GM19467 (cell line): ENCODE measurements around the gene IGF2R.

Experiments
- ATAC-seq: cut with Tn5 transposase; IDR thresholded peaks from one replicate; pipeline ENCODE4 v1.9.1; 2021; ENCODE audit warnings: mild to moderate bottlenecking, moderate library complexity; ENCODE audit not compliant: unreplicated experiment

Gene IGF2R

DNA sequence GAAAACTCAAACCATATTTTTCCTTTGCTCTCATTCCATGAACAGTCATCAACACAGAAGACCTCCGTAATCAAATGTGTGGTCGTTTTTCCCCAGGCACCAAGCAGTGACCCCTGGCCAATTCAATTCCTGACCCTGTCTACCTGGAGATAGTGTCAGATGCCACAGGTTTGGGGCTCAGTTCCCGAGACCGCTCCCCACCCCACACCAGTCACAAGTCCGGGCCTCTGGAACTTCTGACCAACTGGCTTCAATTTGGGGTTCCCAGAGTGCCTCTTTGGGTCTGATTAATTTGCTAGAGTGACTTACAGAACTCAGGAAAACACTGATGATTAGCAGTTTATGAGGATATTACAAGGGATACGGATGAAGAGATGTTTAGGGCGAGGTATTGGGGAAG, 6.0 kb downstream of the IGF2R start:
- no peak for ATAC-seq

DNA sequence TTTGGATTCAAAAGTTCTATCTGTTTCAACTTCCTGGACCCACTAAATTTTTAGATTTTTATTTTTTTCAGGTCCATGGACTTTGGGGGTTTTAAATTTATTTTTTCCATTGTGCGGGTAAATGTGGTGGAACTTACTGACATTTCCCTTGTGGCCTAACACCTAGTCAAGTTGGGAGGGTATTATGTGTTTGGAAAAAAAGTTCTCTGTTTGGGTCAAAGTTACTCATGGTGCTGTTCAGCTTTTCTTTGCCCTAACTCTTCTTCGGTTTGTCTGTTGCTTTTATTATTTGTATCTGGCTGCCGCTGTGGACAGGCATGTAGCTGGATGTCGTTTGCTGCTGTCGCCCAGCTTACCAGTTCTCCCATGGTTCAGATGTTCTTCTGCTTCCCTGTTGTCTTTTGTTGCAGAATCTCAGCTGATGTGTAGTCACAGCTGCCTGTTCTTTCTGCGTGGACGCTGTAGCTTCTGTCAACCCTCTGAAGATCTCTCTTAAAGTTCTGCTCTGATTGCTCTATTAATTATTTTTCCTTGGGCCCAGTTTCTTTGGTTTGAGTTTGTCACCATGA, 7.9 kb downstream of the IGF2R start:
- no peak for ATAC-seq

DNA sequence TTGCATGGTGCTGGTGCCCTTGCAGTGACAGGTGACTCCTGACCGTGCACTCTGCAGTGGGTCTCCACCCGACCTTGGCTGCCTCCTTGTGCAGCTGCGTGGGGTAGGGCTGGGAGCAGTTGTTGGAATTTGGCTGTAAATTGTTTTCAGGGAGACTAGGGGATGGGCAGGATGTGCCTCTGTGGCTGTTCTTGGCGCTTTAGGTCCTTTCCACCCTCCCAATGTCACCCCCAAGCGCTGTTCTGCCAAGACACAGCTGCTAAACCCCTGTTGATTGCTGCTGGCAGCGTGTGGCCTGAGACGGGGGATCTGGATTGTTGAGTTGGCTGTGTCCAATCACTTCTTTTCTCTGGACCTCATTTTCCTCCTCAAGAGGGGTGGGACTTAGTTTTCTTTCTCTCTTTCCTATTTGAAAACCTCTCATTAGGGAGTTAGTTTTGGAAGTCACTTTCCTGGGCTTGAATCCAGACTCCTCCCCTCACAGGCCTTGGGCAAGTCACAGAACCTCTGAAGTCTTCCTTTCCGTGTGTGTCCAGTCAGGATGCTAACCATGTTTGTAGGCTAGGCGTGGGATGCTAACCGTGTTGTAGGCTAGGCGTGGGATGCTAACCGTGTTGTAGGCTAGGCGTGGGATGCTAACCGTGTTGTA, 8.5 kb downstream of the IGF2R start:
- no peak for ATAC-seq

DNA sequence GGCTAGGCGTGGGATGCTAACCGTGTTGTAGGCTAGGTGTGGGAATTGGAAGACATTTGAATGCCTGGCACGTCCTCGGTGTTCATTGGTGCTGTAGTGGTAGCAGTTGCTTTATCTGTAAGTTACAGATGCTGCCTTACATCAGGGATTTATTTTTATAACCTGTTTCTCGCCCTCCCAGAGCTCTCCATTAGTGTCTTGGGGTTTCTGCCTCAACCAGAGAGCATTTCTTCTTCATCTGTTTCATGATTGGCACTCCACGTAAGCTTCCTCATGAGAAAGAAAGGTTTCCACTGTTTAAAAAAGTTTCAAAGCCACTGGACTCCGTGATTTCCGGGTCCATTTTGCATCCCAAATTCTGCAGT, 9.0 kb downstream of the IGF2R start:
- ATAC-seq = no peak

DNA sequence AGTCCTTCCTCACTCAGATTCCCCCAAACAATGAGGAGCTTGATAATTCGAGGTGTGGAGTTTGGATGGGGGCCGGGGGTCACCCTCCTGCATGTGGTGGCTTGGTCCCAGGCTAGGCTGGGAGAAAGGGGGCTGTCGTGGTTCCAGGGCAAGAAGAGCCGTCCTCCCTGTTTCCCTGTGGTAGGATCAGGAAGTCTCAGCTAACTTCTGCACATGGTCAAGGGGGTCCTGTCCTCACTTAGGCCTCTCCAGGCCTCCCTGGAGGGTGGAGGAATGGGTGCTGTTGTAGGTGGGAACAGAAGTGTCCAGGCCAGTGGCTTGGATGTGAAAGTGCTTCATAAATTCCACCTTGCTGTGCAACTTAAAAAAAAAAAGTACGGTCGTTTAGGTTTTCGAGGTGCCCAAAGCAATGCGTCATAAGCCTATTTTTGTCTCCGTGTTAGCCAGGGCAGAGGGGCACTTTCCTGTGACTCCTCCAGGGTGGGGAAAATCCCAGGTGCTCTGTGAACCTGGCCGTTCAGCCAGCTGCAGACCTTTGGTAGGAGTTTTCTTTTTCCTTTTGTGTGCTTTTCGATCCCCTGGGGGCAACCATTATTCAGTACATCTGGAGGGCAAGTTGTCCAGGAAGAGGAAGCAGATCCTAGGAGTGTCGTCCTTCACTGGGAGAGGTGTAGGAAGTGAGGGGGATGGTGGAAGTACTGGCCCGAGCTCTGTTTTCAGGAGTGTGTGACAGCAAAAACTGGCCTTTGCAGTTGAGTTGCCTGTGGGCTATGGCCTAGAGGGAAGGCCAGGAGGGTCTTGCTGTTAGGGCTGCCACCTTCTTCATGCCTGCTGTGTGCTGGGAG, 9.6 kb downstream of the IGF2R start:
- no peak for ATAC-seq

DNA sequence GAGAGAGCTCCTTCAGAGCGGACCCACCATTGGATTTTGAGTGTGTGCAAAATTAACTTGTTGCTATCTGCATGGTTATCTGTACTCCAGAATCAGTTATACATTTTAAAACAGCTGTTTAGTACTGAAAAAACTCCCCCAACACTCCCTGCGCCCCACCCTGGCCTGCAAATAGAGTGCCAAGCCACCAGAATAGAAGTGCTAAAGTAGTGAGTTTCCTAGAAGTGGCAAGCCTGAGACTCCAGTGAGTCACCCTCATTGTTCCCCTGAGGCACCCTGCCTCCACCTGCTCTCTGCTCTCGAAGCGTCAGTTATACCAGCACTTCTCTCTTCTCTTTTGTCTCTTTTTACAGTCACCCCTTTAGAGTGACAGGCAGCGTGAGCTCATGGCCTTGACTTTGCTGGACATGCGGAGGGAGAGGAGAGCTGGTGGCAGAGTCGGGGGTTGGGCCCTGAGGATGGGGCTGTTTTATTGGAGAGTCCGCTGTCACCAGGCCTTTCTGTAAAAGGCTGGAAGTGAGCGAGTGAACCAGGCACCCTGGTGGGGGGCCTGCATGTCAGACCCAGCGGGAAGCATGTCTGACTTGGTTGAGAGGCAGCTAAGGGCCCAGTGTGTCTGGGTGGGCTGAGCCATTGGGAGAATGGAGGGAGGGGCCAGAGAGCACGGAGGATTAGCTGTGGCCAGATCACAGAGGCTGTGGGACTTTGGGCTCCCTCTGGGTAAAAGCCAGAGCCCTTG, 10.4 kb downstream of the IGF2R start:
- ATAC-seq = peak; percentile 47

DNA sequence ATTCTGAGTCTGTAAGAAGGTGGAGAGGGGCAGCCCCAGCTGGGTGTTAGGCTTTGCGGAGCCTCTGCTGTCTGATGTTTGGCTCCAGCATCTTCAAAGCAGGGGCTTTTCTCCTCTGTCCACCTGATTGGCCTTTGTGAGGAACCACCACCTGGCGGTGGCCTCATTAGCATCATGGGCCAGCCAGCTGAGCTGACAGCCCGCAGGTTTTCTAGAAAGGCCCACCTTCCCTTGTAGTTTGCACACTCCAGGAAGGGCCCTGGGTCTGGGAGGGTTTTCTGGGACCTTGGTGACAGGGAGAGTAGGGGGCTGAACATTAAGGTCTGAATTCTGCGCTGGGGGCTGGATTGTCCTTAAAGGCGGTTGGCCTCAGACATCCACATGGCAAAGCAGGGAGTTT, 11.6 kb downstream of the IGF2R start:
- ATAC-seq = no peak

DNA sequence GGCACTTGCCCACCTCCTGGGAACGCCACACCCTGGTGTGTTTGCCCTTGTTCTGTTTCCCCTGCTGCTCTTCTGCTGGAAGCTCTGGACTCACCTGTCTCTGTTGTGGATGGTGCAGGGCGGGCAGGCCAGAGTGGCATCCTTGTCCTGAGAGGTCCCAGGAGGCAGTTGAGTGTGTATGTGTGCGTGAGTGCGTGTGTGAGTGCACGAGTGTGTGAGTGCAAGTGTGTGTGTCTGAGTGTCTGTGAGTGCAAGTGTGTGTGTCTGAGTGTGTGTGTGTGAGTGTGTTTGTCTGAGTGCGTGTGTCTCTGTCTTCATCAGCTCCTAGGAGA, 12.2 kb downstream of the IGF2R start:
- no peak for ATAC-seq

DNA sequence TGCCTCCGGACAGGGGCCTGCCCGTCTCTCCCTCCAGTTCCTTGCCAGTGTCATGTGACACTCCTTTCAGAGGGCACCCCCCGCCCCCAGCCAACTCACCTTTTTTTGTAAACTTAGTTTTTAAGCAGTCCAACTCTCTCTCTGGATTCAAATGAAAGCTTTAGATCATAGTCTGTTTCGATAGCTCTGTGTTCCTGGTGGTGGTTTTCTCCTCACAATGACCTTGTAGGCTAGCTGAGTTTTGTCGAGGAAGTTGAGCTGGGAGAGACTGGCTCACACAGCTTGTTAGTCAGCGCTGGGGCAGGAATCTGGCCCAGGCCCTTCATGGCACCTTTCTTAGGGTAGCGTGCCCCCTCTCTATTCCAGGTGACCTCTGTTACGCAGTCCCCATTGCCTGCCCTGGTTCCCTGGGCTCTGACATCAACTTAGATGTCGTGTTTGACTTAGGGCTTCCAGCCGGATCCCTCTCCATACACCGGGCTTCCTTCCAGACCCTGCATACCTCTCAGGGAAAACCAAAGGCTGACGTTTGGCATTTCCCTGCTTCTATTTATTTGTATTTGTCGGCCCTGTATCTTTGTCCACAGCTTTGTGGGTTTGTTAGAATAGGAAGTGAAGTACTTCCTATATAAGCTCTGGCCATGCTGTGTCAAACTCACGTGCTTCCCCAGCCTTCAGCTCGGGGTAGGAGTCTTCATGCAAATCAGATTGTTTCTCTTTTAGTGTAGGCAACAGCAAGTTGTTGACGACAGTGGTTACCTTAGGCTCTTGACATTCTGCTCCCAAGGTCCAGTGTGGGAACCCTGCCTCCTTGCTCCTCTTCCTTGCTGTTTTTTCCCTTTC, 12.7 kb downstream of the IGF2R start:
- peak; percentile 63 for ATAC-seq

DNA sequence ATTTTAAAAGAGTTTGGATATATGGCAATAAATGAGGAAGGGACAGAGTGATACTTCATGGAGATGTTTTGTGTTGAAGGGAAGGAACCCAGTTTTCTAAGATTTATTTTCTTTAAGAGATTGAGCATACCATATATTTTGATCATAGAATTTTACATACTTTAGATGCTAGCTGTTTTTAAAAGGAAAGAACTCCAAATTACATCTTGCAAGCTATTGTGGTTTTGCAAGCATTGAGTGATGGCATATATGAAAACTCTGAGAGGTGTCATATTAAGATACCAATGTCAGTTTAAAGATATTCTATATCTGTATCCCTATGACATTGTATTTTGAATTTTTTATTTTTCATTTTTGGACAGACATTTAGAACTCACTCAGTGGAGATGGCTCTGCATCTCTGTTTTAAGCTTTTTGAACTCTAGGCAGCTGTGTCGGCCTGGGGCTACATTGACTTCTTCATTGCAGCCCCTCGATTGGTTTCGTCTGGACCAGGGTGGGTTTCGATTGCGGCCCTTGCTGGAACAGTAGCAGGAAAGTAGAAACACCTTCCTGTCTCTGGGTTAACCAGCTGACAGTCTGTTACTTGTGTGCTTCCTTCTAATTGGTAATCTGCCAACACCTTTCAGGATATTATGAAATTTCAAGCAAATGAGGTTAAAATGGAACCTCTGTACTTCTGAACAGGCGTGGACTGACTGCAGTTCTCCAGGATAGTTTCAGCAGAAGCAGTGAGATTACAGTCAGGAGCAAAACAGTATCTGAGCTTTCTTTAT, 14.0 kb downstream of the IGF2R start:
- peak; percentile 24 for ATAC-seq

DNA sequence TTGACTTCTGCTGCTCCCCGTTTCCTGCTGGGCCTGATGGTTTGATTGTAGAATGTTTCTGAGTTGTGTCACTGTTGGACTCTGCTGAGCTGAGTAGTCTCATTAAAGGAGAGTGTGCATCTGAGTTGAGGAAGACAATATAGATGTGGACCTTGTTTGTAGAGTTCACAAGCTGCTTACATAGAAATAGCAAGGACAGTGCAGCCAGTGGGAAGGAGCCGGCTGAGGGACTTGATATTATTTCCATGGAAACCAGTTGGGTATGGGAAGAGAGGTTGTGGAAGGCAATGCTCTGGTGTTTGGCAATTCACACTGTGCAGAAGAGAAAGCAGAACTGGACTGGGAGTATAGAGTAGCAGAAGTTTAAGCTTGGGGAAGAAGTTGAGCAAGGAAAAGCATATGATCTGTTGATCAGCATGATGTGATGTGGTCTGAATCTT, 14.8 kb downstream of the IGF2R start:
- no peak for ATAC-seq

DNA sequence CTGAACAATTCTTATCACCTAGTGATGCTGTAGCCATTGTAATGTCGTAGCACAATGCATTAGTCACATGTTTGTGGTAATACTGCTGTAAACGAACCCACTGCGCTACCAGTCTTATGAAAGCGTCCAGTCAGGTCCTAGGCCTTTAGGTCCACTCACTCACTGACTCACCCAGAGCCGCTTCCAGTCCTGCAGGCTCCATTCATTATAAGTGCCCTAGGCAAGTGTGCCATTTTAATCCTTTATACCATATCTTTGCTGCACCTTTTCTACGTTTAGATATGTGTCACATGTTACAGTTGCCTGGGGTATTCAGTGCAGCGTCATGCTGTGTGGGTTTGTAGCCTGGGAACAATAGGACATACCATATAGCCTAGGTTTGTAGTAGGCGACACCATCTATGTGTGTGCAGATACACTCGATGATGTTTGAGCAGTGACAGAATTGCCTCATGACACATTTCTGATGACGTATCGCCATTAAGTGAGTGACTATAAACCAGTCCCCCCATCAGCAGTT, 15.4 kb downstream of the IGF2R start:
- ATAC-seq = no peak

DNA sequence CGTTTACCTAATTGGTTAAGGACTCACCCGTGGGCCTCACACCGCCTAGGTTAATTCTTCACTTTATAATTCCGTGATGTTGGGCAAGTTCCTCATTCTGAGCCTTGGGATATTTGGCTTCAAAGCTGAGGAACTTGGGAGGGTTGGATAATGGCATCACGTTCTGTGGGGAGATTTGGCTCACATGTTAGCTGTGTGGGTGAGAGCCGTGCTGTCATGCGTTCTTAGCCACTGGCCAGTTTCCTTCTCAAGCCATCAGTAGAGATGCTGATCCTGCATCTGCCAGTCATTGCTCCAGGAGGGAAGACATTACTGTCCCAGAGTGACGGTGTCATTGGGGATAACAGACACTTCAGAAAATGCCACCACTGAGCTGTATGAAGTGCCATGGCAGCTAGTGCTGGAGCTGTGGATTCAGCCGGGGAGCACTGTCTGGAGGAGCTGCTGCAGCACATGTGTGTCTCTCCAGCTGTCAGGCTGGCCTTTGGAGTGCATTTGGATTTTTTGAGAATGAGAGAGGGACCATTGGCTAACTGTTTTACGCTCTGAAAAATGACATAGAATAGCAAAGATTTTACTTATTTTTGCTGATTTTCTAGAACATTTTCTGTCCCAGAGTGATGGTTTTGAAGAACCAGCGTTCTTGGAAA, 16.5 kb downstream of the IGF2R start:
- ATAC-seq = no peak

DNA sequence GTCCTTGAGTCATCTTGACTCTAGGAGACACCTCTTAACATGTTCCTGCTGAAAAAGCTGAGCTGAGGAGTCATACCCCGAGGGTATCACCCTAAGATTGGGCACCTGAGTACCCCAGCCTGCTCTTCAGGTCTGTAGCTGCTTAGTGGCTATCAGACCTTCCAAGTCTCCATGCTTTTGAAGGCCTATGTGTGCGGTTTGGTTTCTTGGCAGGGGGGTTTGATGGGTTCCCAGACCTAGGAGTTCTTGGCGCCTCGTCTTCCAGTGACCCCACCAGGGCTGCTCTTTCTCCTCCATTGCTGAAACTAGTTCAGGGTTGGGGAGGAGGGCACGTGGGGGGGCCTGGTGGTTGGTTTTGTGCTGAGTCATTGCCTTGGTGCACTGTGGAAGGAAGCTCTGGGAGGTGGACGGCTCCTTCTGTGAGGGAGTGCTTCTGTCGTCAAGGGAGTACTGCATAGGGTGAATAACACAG, 20.1 kb downstream of the IGF2R start:
- ATAC-seq = no peak

DNA sequence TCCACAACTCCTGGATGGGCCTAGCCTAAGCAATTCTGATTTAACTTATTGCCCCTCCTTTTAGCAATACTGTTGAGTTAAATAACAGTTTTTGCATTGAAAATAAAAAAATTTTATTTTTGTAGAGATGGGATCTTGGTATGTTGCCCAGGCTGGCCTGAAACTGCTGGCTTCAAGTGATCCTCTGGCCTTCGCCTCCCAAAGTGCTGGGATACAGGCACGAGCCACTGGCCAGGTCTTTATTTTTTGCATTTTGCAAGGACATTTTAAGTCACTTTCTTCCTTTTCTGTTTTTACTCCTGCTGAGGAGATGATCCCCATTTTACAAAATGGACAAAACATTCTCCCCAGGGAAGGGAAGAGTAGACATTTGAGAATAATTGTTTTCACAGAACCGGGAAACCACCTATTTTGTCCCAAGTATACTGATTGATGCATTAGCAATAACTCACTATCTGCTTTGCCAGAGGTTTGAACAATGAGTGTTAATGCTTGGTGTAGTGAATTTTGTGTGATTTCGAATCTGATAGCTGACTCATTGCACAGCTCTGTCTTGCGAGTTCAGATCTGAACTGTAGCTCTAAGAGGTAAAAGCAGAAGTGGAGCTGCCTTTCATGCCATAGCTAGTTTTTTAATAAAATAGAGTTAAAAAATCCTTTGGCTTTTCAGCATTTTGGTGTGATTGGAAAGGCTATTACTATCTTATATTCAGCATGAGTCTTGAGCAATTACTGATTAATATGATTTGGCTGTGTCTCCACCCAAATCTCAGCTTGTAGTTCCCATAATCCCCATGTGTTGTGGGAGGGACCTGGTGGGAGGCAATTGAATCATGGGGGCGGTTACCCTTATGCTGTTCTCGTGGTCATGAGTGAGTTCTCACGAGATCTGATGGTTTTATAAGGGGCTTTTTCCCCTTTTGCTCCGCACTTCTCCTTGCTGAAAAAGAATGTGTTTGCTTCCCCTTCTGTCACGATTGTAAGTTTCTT, 20.9 kb downstream of the IGF2R start:
- ATAC-seq = peak; percentile 68

DNA sequence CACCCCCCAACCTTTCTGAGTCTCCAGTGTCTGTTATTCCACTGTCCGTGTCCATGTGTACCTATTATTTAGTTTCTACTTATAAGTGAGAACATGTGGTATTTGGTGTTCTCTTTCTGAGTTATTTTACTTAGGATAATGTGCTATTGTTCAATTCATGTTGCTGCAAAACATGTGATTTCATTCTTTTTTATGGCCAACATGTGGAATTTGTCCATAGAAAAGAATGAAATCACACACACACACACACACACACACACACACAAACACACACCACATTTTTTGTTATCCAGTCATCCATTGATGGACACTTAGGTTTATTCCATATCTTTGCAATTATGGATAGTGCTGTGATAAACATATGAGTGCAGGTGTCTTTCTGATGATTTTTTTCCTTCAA, 23.5 kb downstream of the IGF2R start:
- ATAC-seq = no peak

DNA sequence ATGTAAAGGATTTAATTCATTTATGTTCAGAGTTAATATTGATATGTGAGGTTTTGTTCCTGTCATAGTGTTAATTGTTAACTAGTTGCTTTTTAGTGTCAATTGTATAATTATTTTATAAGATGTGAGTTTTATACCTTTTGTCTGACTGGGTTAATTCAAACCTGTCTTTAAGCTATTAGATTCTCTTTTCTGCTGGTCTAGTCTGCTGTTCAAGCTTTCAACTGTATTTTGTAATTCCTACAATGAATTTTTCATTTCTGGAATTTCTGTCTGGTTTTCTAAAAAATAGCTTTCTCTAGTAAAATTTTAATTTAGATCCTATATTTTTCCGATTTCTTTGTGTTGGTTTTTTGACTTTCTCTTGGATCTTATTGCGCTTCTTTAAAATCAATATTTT, 26.5 kb downstream of the IGF2R start:
- ATAC-seq = no peak

DNA sequence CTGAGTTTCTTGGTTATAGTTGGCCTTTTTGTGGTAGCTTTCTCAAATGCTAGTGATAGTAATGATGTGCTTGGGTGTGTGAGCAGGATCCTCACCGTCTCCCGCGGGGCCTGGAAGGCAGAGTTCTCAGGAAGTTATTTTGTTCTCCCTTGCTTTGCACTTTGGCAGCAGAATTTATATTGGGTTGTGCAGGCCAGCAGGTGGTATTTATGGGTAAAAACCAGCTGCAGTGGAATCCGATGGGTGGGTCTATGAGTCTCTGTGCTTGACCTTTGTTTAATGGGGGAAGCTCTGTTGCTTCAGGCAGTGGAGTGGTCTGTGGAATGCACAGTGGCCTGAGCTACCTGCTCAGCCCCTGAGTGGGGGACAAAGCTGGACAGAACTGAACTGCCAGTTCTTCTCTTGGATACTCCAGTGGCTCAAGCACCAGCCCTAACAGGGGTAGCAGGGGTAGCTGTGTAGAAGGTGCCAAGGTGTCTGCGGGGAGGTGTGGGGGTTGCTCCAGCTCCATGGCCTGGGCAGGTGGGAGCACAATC, 27.3 kb downstream of the IGF2R start:
- no peak for ATAC-seq
